Ureter (tissue), 1 donor: ENCODE data around the gene NPTX1. TPM values are rescaled to one million over a fixed set of nuclear protein-coding genes. Genes with fewer than 3 reads are reported as not detected.

Experiments
- DNase-seq: peaks from one replicate; pipeline ENCODE4 v3.0.0-alpha.2; 2020; ENCODE audit warnings: low spot score
- total RNA-seq: library from RNA; stranded (reverse); gene quantifications from one replicate; pipeline ENCODE4 v1.2.4, GENCODE V29; 2023
- donor health status: DM: yes; HTN: yes; CAD: no.

The NPTX1 gene
- total RNA-seq, 1 donor from 2014 or later = 2.0 TPM

DNA sequence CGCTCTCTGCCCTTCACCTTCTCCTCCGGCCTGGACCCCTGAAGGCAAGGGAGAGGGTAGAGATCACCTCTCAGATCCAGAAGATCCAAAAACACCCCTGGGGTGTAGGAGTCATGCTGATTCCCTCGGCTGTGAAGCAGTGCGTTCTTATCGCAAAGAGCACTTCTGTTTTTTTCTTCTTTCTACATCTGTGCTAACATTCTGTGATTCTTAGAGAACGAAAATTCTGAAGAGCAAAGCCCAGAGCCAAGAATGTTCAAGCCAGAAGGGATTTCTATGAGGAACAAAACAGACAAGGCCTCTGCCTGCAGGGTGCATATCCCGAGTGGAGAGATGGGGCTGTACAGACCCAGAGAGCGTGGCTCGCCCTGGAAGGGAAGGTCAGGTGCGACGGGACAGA, 17.2 kb downstream of the NPTX1 start:
- no peak for DNase-seq

DNA sequence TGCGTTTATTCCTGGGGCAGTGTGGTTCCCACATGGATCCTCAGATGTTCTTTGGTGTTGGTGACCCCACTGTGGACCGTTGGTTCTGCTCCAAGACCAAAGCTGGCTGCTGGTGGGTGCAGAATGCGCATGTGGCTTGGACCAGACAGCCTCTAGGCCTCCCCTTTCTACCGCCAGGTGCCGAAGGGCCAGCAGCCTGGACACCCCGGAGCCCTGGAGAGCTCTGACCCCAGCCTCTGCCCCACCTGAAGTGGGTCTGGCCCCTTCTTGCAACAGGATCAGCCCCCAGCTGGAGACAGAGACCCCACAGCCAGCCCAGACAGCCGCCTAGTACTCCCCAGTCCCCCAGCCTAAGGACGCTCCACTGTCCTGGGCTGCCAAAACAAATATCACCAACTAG, 18.4 kb downstream of the NPTX1 start:
- no peak for DNase-seq

DNA sequence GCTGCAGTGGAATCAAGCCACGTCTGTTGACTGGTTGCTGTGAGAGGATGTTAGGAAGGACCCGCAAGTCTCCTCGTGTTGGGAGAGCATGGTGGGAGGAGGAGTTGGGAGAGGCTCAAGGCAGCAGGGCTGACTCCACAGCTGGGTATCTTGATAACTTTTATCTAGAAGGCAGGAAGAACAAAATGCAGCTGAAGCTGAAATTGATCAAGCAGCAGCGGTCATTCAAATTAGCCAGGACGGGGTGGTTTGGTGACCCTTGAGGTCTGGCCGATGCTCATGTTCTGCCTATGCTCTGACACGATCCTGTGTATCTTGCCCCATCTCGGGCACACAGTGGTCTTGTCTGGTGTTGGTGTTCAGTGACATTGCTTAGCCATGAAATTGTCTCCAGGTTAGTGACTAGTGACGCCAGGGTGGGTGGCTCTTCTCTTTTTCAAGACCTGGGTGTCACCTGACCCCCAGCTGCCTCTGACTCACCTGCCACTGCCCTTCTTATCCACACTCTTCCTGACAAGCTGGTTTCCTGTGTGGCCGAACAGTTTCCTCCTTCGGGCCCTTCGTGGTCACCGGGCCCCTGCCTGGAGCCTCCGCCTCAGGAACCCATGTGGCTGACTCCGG, 19.1 kb downstream of the NPTX1 start:
- DNase-seq = no peak

DNA sequence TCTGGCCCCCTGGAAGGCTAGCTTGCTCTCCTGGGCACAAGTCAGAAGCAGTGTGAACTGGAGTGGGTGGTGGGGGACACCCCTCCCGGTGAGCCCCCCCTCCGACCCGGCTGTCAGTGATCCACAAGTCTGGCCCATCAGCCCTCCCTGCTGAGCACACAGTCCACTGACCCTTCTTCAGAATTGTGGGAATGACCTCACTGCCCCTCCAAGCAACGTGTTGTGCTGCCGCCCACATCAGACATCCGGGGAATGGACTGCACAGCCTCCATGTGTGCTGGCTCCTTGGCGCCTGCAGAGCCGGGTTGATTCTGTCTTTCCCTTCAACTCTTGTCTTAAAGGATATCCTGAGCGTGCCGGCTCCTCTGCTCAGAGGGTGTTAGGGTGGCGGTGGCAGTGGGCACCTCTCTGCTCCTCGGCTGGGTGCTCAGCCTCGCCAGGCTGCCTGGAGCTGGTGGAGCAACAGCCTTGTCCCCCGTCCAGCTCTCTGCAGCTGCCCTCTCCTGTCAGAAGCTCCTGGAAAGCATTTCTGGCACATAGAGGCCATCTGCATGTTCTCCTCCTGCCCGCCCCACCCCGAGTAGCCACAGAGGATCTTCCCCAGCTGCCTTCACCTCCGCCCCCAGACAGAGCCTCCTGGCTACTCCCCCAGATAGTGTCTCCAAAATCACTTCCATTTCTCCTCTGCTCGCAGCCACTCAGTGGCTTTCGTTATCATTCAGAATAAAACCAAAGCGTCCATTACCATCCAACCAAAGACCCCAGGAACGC, 19.8 kb downstream of the NPTX1 start:
- no peak for DNase-seq

DNA sequence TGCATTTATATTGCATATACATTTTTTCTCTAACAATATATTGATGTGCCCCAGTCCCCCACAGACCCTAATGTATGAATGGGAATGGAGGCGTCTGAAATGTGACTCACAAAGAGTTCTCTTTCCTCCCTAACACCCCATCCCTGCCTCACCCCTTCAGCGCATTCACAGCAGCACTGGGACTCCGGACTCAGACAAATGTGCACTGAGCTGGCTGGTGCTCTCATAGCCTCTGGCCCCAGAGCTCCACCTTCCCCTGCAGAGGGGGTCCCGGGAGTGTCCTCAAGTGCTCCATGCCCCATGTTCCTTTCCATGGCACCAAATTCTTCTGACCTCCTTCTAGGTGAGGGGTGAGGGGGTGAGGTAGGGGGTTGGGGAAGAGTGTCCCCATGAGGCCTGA, 20.6 kb downstream of the NPTX1 start:
- no peak for DNase-seq

DNA sequence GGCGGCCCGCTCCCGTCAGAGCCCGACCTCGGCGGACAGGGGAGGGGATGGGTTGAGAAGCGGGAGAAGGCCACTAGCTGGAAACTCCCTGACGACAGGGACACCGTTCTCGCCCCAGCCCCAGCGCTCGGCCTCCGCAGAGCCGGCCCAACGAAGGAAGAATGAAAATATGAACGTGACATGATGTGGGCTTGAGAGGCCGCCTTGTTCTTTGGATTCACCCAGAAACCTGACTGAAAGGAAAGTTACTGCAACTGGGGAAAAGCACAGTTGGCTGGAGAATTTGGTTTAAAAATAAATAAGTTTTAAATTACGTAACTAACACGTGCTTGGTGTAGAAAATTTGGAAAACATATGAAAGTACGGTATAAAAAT, 21.1 kb downstream of the NPTX1 start:
- no peak for DNase-seq

DNA sequence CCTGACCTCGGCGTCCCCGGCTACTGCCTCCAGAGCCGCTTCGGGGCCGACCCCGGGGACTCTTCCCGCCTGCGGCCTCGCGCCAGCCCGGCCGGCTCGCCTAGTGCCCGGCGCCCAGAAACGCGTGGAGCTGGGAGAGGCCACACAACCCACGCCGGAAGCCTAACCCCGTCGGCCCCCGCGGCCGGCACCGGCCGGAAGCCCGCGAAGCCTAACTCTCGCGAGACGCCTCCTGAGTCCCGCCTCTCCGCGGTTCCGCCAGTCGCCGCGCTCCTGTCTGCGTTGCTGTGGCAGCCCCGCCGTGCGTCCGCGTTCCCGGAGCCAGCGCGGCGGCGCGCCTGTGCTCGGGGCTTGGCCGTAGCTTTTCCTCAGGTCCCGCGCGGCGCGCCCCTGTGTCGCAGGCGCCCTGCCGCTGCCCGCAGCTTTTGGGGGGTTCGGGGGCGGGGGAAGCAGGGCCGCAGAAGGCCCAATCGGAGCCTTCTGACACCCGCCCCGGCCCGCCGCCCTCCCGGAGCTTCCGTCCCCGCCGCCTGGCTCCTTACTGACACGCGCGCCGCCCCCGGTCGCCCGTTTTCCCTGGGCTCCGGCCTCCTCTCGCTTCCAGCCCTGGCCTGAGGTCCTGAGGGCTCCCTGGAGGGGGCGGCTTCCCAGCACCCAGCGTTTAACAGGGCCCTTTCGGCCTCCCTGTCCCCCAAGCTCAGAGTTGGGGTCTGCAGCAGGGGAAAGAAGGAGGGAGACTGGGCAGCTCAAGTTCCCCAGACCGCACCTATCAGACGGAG, 21.7 kb downstream of the NPTX1 start:
- peak; percentile 97 for DNase-seq

DNA sequence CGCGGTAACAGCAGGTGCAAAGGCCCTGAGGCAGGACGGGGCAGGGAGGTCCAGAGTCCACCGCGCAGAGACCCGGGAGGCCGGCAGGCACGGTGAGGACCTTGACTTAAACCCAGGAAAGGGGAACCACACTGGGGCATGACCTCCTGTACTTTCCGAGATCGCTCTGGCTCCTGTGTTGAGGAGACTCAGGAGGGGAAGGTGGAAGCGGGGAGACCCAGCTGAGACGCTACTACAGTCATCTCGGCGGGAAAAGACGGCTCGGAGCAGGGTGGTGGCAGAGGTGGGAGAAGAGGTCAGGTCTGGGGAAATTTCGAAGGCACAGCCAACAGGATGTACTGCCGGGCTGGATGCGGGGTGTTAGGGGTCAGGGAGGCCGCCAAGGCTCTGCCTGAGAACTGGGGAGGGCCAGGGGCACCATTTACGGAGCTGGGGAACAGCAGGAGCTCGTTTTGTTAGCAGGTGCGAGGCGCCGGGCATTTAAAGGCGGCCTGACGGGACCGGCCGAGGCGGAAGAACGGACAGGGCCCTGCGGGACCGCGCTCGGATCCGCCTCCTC, 22.3 kb downstream of the NPTX1 start:
- DNase-seq = no peak

DNA sequence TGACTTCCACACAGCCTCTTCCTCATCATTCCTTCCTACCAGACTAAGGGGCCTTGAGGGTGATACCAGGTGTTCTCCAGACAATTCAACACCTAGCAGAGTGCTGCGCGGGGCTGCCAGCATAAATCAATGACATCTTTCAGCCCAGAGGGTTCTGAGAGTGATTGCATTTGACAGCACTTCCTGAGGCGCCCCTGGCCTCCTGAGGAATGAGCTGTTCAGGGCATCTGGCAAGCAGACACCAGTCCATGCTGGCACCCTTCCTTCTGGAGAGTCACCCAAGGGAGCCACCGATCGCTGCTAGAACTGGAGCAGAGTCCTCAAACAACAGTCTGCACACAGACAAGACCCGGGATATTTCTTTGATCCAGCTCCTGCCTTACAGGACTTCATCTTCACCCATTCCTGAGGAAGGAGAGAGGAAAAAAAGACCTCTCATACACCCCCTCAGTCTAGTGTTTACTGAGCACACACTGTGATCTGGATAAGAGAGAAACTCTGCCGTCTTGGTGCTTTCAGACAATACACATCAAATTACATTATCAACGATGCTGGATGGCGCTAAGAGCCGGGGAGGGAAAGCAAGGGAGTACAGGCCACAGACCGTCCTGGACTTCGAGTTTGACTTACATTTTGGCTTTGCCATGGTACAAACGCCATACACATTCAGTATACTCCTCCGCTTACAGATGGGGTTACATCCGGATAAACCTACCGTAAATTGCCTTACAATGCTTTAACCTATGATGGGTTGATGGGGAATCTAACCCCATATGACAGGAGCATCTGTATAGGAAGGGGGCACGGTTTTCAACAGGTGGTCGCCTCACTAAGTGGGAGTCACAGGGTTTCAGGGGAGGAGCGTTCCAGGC, 23.0 kb downstream of the NPTX1 start:
- DNase-seq = no peak

DNA sequence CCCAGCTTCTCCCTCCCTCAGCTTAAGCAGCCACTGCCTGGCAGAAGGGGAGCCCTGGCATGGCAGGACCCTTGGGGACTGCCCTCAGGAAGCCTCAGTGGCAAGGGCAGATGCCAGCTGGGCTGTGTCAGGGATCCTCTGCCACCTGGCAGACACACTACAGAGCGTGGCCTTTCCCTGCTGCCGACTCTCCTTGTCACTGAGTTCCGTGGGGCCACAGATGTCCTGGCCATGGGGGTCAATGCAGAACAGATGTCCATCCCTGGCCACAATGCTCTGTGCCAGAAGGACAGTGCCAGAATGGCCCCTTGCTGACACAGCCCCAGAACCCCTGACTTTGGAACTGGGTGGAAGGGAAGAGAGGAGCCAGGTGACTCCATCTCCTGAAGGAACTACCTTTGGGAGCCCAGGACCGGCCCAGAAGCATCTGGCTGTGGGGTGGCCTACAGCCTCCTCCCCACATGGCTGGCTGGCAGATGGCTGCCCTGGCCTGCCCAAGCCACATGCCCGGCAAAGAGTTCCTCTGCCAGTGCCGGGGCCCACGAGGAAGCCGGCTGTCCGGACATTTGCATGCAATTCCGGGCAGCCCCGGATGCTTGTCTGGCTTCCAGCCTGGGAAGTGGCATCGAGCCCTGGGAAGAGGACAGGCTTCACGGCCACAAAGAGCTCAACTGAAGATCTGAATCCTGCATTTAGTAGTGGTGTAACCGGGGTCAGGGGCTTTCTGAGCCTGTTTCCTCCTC, 24.1 kb downstream of the NPTX1 start:
- no peak for DNase-seq

DNA sequence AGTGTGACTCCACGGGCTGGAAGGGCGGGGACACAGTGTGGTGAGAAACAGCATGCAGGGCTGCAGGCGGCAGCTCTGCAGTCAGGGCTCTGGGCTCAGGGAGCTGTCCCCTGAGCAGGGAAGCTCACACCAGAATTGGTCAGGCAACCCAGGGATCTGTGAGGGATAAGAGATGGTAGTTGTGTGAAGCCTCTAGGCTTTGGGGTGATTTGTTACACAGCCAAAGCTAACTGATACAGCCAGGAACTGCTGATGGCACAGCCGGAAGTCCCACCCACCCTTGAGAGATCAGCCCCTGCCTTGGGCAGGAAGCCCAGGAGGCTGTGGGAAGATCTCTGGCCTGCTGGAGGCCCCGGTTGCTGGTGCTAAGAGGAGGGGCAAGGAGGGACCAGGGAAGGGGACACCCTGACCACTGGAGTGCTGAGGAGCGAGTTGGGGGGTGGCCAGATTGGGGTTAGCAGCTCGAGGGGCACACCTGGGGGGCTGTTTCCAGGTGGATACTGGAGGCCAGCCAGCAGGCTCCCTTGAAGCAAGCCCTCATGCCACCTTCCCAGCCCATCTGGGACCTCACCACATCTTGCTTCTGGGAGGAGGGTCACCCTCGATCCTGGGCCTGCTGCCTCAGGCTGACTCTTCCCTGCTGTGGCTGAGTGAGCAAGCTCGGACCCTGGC, 25.2 kb downstream of the NPTX1 start:
- DNase-seq = no peak

DNA sequence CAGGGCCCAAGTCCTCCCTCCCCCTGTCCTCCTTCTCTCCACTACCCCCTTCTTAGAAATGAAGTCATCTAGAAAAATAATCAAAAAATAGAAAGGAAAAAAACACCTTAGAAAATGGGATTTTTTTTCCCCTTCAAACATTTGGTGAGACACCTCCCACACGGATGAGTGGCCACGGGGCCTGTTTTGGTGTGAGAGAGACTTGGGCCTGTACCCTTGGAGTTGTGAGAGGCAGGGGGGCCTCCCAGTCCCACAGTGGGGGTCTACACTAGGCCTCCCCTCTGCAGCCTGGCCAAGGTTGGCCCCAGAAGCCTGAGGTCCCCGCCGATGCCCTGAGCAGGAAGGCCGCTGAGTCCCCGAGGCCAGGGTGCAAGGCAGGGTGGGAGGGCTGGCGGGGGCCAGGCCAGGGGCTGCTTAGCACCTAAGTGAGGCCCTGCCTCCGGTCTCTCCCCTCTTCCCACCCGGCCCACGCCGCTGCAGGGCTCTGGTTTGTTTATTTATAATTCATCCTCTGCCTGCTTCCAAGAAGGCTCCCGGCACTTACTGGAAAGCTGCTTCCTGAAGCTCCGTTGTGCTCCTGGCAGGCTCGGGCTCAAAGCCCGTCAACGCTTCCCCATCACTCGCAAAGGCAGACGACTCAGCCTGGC, 26.4 kb downstream of the NPTX1 start:
- DNase-seq = peak; percentile 54

DNA sequence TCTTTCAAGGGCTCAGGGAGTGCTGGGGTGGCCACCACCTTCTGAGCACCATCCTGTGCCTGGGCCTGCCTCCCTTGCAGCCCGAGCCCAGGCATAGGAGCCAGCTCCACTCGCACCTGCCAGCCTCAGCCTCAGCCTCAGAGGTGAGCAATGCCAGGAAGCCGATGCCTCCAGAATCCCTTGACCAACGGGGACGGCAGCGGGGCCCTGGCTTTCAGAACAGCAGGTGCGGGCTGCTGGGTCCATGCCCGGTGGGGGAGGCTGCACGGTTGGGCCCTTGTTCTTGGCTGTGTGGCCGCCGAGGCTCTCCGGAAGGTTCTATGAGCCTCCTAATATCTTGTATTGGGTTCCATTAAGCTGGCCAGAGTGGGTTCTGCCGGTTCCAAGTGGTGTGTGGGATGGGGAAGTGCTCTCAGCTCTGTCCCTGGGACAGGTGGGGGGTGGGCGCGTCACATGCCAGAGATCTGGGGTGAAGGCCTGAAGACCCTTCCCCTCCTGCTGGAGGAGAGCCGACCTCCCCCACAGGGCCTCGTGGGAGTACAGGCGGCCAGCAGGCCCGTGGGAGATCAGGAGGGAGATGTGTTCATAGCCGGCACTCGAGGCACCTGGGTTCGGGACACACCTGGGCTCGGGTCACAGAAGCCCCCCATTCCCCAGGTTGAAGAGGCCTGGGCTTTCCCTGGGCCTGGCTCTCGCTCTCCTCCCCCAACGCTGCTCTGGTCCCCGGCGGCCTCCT, 27.0 kb downstream of the NPTX1 start:
- no peak for DNase-seq

DNA sequence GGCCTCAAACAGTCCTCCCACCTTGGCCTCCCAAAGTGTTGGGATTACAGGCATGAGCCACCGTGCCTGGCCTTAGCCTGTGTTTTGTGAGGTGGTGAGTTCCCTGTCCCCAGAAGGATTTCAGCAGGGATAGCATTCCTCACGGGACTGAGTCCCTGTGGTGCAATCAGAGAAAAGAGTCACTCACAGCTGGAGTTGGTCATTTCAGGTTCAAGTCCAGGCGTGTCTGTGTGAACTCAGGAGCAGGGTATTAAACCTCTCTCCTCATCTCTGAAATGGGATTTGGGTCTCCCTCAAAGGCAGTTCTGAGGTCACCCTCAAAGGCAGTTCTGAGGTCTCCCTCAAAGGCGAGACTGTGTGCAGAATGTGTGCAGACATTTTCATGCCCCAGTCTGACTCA, 28.6 kb downstream of the NPTX1 start:
- DNase-seq = no peak

DNA sequence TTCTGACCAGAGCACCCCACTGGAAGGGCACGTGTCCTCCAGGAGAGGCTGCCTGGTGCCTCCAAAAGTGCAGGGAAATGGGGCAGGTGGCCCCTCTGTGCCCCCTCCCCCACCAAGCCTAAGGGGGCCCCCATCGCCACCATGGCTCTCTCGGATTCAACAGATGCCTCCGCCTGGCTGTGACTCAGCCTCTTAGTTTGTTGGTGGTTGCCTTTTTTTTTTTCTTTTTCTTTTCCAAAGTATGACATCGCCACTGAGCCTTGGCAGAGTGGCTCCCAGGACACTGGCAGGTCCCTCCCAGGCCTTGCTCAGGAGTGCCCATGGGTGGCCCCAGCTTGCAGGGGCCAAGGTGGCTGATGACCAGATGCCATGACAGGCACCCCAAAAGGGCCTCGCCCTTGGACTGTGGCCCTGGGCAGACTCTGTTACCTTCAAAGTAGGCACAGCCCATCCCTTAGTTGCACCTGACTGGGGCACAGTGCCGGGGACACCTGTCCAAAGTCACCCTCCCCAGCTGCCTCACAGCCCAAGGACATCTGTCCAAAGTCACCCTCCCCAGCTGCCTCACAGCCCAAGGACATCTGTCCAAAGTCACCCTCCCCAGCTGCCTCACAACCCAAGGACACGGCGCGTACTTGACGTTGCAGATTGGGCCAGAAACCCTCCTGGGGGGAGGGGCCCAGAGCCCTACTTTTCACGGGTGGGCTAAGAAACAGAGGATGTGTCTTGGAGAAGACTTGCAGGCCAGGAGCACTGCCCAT, 29.6 kb downstream of the NPTX1 start:
- no peak for DNase-seq

DNA sequence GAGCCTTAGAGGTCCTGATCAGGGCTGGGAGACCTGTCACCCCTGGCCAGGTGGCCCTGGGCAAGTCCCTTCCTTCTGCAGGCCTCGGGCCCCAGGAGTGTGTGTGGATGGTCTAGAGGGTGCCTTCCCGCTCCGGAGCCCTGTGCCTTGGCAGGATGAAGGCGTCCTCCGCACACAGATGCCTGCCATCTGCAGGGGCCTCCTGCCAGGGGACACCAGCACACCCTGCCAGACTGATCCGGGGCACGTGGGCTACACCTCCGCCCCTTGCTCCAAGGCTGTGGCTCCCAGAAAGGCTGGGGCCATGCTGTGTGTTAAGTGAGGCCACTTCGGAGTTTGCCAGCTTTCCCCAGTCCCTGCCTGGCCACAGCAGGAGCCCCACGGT, 30.7 kb downstream of the NPTX1 start:
- DNase-seq = no peak

DNA sequence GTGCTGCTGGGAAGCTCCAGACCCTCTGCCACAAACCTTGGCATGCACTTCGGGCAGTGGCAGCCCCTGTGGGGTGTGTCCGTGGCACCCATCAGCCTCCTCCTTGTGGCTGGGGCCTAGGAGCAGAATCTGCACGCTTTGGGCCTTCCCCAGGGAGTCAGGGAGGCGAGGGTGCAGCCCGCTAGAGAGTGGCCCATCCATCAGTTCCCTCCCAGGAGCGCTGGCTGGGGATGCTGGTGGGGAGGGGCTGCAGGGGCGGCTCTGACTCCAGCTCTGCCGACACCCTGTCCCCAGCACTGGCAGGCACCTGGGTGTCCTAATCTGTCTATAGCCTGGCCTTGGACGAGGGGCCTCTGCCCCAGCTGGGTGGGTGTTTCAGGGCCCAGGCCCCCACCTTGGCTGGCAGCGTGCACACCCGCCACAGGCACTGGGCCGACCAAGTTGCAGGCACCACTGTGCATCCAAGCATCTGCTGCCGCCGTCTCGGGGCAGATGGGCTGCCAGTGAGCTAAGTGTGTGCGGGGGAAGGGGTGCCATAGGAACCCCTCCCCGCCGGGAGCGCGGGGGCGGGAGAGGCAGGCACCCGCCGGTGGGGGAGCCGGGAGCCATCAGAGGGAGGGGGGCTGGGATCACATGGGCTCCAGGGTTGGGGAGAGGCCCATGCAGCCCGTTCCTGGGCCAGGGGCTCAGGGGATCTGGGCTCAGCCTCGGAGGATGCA, 31.2 kb downstream of the NPTX1 start:
- DNase-seq = no peak

DNA sequence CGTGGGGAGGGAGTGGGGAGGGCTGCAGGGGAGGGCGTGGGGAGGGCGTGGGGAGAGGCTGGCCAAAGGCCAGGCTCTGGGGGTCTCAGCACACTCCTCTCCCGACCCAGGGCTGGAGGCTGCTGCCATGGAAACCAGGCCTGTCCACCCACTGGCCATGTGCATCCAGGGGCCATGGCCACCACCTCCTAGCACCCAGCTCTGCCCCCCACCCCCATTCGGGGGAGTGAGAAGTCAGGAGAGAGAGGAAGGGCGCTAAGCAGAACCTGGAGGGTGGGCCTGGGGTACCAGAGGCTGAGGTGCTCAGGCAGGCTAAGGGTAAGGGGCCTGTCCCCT, 31.8 kb downstream of the NPTX1 start:
- DNase-seq = no peak
